ENCODE data around the gene HCN1.
"Not testable (repeated sequence)": the region's sequence is repeated elsewhere in the genome, so short reads cannot be mapped to it uniquely, and the experiment has no call there.

- not testable (repeated sequence) for TF ChIP-seq CTCF, POLR2A (IDR thresholded peaks at IDR 0.05)
Observed at GRCh38 chr5:45444856-45445255, 251.3 kb downstream of the HCN1 start.
